Measurements from ENCODE around the gene GH2.
"Not testable (repeated sequence)": the region's sequence is repeated elsewhere in the genome, so short reads cannot be mapped to it uniquely, and the experiment has no call there.

DNA sequence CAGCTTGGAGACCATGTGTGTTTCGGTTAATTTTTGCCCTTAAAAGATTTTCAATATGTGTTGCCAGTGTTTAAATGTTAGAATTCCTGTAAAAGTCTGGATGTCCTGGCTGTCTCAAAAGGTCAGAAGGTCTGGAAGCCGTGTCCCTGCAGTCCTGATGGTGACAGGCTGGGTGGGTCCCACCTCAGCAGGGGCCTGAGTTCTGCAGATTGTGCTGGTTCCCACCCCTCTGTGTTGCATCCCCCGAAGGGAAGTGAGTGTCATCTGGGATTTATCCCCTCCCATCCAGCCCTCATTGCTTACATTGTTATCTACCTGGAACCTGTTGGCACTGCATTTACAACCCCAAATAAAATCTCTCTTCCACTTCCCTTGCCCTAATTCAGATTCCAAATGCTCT is 12.3 kb upstream of the GH2 start:
- TF ChIP-seq, protein P1, sequence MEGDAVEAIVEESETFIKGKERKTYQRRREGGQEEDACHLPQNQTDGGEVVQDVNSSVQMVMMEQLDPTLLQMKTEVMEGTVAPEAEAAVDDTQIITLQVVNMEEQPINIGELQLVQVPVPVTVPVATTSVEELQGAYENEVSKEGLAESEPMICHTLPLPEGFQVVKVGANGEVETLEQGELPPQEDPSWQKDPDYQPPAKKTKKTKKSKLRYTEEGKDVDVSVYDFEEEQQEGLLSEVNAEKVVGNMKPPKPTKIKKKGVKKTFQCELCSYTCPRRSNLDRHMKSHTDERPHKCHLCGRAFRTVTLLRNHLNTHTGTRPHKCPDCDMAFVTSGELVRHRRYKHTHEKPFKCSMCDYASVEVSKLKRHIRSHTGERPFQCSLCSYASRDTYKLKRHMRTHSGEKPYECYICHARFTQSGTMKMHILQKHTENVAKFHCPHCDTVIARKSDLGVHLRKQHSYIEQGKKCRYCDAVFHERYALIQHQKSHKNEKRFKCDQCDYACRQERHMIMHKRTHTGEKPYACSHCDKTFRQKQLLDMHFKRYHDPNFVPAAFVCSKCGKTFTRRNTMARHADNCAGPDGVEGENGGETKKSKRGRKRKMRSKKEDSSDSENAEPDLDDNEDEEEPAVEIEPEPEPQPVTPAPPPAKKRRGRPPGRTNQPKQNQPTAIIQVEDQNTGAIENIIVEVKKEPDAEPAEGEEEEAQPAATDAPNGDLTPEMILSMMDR (IDR thresholded peaks at IDR 0.05): not testable (repeated sequence)
- not testable (repeated sequence) for TF ChIP-seq POLR2A, POLR2AphosphoS5, EP300 (IDR thresholded peaks at IDR 0.05)

All from sigmoid colon (tissue), 4 donors.